Activated naive CD8-positive, alpha-beta T cell treated with anti-CD3 and anti-CD28 coated beads, Interleukin-2, amount 10 ng/mL, durations not matched to agents 7 days and 5 days (primary cell): Measurements from ENCODE around the gene MYO1B. TPM values are rescaled to one million over a fixed set of nuclear protein-coding genes. Genes with fewer than 3 reads are reported as not detected.
A peak's percentile ranks its signal among the peaks of the same experiment; 100 is the strongest.

Experiments used
- ATAC-seq: fragments of 150-1000 bp; cut with Tn5 transposase; one replicate; pipeline ENCODE4 v1.10.0; 2021; ENCODE audit warnings: low read depth, moderate library complexity
- POLR2A ChIA-PET: fragments of 350-600 bp; sonication (Branson Sonifier 250); formaldehyde crosslinking; loops from one replicate; lab custom pipeline; 2021; ENCODE audit warnings: antibody characterized with exemption; lab: Charles Lee
- DNase-seq: peaks from one replicate; pipeline ENCODE4 v3.0.0; 2021
- H3K27ac Mint-ChIP-seq: one replicate; pipeline ENCODE4 v1.8.0; 2022; ENCODE audit warnings: mild to moderate bottlenecking, mixed read lengths
- H3K27me3 Mint-ChIP-seq: one replicate; pipeline ENCODE4 v1.8.0; 2022; ENCODE audit warnings: mild to moderate bottlenecking, moderate library complexity, mixed read lengths
- H3K36me3 Mint-ChIP-seq: one replicate; pipeline ENCODE4 v1.8.0; 2021; ENCODE audit warnings: mild to moderate bottlenecking, mixed read lengths
- H3K4me1 Mint-ChIP-seq: one replicate; pipeline ENCODE4 v1.8.0; 2021; ENCODE audit warnings: mixed read lengths
- H3K4me3 Mint-ChIP-seq: one replicate; pipeline ENCODE4 v1.8.0; 2022; ENCODE audit warnings: mild to moderate bottlenecking, moderate library complexity, mixed read lengths
- H3K9me3 Mint-ChIP-seq: one replicate; pipeline ENCODE4 v1.8.0; 2021; ENCODE audit warnings: mixed read lengths
- total RNA-seq, 2 experiments: library from RNA; stranded (reverse); gene quantifications; one replicate each; pipeline ENCODE4 v1.2.3, GENCODE V29; 2021

MYO1B gene
- total RNA-seq, 2 experiments from 2014 or later = 3.2 to 3.9 TPM

DNA sequence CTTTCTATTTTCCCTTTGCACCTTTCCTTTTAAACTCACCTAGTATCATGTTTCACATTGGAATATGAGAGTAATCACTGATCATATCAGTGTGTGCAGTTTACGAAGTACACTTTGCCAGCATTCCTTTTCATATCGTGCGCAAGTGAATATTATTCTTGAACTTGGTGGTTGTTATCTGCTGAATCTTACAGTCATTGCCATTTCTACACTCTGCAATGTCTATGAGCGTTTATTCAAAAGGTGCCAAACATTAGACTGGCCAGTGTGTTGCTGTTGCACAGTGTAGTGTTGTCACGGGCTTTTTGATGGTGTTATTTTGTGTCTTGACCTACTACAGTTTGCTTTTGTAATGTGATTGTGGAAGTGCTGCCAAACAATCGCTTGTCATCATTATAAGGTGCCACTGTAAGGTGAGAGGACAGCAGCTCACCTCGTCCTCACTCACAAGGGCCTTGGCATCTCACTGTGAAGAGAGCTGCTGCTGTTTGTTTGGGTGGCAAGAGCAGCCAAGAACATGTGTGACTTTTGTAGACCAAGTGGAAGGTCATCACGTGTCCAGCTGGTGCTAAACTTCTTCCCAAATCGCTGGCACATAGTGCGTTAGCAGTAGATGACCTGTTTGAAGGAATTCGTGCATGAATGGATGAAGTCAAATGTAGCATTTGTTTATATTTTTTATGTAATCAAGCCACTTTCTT is 113.3 kb downstream of the MYO1B start:
- peaks cover 5% of the 10 kb centered on the region for H3K4me1 Mint-ChIP-seq
- POLR2A ChIA-PET = no interaction called here
- DNase-seq = no peak
- H3K4me3 Mint-ChIP-seq = no peak overlapping the region
- peaks cover 3% of the 10 kb centered on the region for H3K27me3 Mint-ChIP-seq
- H3K9me3 Mint-ChIP-seq = no peaks in the 10 kb centered on the region
- no peak overlapping the region for H3K27ac Mint-ChIP-seq
- ATAC-seq = no peak
- no peaks in the 10 kb centered on the region for H3K36me3 Mint-ChIP-seq

DNA sequence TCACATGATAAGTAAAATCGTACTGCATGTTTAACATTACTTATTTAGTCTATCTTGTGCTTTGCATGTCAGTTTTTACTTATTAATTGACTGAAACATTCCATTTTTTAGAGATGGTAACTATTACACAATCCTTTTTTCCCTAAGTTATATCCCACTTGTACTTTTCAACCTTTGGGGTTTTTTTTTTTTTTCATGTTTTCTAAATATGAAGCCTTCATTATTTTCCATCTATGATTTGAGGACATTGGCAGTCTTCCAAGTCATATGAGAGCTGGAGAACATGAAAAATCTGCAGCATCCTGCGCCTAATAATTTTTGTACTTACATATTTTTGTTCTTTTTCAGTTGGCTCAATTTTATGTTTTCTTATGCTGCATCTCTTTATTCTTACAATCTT is 113.9 kb downstream of the MYO1B start:
- peaks cover 7% of the 10 kb centered on the region for H3K4me1 Mint-ChIP-seq
- DNase-seq (no peak), ATAC-seq (no peak)
- no peaks in the 10 kb centered on the region for H3K36me3 Mint-ChIP-seq
- no peak overlapping the region for H3K4me3 Mint-ChIP-seq
- POLR2A ChIA-PET = no interaction called here
- H3K9me3 Mint-ChIP-seq = no peaks in the 10 kb centered on the region
- H3K27ac Mint-ChIP-seq = no peak overlapping the region
- peaks cover 3% of the 10 kb centered on the region for H3K27me3 Mint-ChIP-seq

DNA sequence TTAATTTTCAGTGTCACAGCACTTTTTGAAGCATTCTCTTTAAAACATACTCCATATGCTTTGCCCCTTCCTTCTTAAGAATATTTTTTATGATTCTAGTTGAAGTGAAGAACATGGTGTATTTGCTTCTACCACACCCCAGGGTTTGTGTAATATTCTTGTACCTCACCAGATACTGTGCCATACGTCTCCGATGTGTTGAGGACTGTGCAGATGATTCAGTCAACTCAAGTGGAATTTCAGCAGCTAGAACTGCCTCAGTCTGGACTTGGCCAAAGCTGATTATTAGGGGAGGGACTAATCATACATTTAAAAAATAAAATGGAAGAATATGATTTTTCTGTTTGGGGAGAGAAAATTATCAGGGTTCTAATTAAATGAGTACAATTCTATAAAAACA is 115.7 kb downstream of the MYO1B start:
- Mint-ChIP-seq H3K4me1 (peaks cover 5% of the 10 kb centered on the region), H3K27me3 (peaks cover 3% of the 10 kb centered on the region), H3K36me3 (peaks cover 3% of the 10 kb centered on the region), H3K9me3 (no peaks in the 10 kb centered on the region), H3K27ac (no peak overlapping the region), H3K4me3 (no peak overlapping the region)
- ATAC-seq (no peak), DNase-seq (no peak)
- POLR2A ChIA-PET = no interaction called here

DNA sequence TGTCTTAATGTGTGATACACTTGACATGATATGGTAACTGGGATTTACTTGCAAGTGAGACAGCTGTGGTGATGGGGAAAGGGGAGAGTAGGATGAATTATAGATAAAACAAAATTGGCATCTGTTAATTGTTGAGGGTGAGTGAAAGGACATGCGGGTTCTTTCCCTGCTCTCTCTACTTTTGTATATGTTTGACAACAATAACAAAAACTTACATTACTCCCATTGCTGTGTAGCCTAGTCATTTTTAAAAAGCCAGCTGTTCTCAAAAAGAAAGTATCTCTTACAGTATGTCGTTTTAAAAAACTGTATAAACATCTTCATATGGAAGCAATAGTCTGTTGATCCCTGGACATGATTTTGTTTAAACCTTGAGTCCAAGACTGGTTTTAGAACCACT is 117.6 kb downstream of the MYO1B start:
- no peak overlapping the region for H3K4me3 Mint-ChIP-seq
- peaks cover 3% of the 10 kb centered on the region for H3K36me3 Mint-ChIP-seq
- H3K9me3 Mint-ChIP-seq = no peaks in the 10 kb centered on the region
- no peak overlapping the region for H3K27ac Mint-ChIP-seq
- POLR2A ChIA-PET = no interaction called here
- peaks cover 3% of the 10 kb centered on the region for H3K27me3 Mint-ChIP-seq
- H3K4me1 Mint-ChIP-seq = peaks cover 5% of the 10 kb centered on the region
- DNase-seq (no peak), ATAC-seq (no peak)

DNA sequence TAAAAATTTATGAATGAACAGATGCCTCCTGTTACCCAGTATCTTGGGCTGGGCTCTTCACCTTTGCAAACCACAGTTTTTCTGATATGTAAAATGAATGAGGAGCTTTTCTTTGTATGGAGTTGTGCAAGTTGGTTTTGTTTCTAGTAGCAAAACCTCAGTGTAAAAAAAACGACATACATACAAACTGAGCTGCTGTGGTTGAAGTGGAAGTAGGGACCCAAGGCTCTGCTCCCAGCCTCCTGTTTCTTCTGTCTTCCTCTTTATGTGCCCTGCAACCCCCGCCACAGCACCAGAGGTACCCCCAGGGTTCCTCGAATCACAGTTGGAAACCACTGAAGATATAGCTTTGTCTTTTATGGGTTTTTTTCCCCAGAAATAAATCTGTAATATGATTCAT is 118.1 kb downstream of the MYO1B start:
- Mint-ChIP-seq H3K36me3 (peaks cover 3% of the 10 kb centered on the region), H3K4me3 (no peak overlapping the region), H3K9me3 (no peaks in the 10 kb centered on the region), H3K27me3 (peaks cover 3% of the 10 kb centered on the region), H3K27ac (no peak overlapping the region), H3K4me1 (peaks cover 5% of the 10 kb centered on the region)
- DNase-seq = no peak
- POLR2A ChIA-PET = no interaction called here
- peak; percentile 33 for ATAC-seq

DNA sequence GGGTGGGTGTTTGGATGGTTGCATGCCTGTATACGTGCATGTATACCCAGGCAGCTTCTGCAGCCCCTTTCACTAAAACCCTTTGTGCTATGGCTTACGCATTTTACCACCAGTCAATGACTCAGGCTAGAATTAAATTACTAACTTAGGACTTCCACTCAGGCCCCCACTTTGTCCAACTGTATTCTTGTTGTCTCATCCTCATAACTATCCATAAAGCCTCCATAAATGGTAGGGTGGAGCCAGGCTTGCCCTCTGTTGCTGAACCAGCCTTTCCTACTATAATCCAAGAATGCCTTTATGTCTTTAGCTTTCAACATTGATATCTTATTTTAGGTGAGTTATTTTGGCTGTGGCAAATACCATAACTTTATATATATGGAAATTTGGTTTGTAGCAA is 119.9 kb downstream of the MYO1B start:
- no peaks in the 10 kb centered on the region for H3K27me3 Mint-ChIP-seq
- H3K36me3 Mint-ChIP-seq = peaks cover 3% of the 10 kb centered on the region
- H3K4me3 Mint-ChIP-seq = no peak overlapping the region
- no peak overlapping the region for H3K27ac Mint-ChIP-seq
- H3K4me1 Mint-ChIP-seq = peaks cover 5% of the 10 kb centered on the region
- POLR2A ChIA-PET = no interaction called here
- DNase-seq = no peak
- H3K9me3 Mint-ChIP-seq = no peaks in the 10 kb centered on the region
- no peak for ATAC-seq

DNA sequence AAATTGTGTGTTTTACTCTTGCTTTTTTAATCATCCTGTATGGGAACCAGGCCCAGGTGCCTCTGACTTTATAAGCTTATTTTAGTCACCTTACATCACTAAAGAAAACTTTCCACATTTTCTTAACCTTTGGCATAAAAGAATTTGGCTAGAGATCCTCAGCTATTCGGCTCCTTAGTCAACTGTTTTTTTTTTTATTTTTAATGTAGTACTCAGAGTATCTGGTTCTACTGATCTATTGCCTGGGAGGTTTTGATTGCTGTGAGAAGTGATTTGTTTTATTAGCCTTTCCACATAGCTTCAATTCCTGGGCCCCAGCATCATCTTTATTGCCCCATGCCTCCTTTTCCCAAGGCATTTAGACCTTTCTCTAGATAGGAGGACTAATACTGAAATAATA is 121.0 kb downstream of the MYO1B start:
- ATAC-seq = no peak
- no peak for DNase-seq
- no peaks in the 10 kb centered on the region for H3K9me3 Mint-ChIP-seq
- POLR2A ChIA-PET = no interaction called here
- peaks cover 3% of the 10 kb centered on the region for H3K36me3 Mint-ChIP-seq
- H3K4me3 Mint-ChIP-seq = no peak overlapping the region
- H3K27me3 Mint-ChIP-seq = no peaks in the 10 kb centered on the region
- H3K27ac Mint-ChIP-seq = no peak overlapping the region
- peaks cover 5% of the 10 kb centered on the region for H3K4me1 Mint-ChIP-seq

DNA sequence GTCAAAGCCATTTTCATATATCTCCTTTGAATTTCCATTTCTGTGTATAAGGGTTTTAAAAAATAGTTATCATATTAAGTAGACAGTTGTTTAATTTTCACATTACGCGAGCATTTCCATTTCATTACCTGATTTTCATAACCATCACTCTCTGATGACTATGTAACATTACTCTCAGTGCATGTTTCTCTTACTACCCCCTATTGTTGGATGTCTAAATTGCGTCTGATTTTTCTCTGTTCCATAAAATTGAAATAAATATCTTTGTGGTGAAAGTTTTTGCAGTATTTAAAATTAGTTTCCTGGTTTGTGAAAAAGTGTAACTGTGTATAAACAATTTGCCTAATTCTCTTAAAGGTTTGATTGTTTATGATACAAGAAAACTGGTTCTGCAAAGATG is 123.8 kb downstream of the MYO1B start:
- POLR2A ChIA-PET = no interaction called here
- Mint-ChIP-seq H3K4me3 (no peak overlapping the region), H3K9me3 (no peaks in the 10 kb centered on the region), H3K27me3 (no peaks in the 10 kb centered on the region), H3K36me3 (peaks cover 3% of the 10 kb centered on the region), H3K4me1 (no peaks in the 10 kb centered on the region), H3K27ac (no peak overlapping the region)
- ATAC-seq (no peak), DNase-seq (no peak)

DNA sequence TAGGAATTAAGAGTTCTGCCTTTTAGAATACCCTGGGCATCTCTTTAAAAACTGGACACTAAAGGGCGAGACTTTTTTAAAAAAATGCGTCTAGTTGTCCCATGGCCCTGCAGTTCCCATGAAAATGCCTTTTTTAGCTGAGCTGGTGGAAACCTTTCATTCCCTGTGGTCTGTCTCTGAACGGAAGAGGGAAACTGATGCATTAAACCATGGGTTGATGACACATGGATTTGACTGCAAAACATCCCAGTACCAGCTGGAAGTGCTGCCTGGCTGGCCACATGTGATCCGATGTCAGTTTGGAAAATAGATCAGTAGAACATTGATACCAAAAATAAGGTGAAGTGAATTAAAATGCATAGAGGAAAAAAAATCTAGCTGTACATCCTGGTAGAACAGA is 129.2 kb downstream of the MYO1B start:
- POLR2A ChIA-PET = interaction anchor here (0.5 kb wide), 1 partner anchor 191 kb away, joined by 3 read pairs; no protein-coding TSS in a partner anchor
- Mint-ChIP-seq H3K27me3 (no peaks in the 10 kb centered on the region), H3K4me3 (no peak overlapping the region), H3K4me1 (peaks cover 6% of the 10 kb centered on the region), H3K27ac (no peak overlapping the region), H3K9me3 (no peaks in the 10 kb centered on the region), H3K36me3 (no peaks in the 10 kb centered on the region)
- no peak for ATAC-seq
- no peak for DNase-seq

DNA sequence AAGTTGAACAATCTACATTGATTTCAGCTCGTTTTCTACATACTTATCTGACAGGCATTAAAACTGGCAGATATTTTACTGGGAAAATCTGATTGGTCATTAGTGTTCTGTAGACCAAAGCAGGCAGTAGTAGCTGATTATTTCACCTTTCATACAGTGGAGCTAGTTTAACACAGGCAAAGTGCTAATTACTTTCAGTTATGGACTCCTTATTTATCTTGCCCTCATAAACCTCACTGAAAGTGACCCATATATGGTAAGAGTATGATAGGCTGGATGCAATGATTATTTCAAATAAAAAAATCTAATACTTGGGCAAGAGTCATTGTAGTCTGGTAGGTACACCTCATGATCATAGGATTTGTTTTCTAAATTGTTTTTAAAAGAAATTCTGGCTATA is 129.7 kb downstream of the MYO1B start:
- H3K27ac Mint-ChIP-seq = no peak overlapping the region
- no peak overlapping the region for H3K4me3 Mint-ChIP-seq
- peaks cover 6% of the 10 kb centered on the region for H3K4me1 Mint-ChIP-seq
- H3K36me3 Mint-ChIP-seq = no peaks in the 10 kb centered on the region
- POLR2A ChIA-PET = interaction anchor here (0.5 kb wide), 1 partner anchor 191 kb away, joined by 3 read pairs; no protein-coding TSS in a partner anchor
- no peaks in the 10 kb centered on the region for H3K27me3 Mint-ChIP-seq
- ATAC-seq (no peak), DNase-seq (no peak)
- H3K9me3 Mint-ChIP-seq = no peaks in the 10 kb centered on the region

DNA sequence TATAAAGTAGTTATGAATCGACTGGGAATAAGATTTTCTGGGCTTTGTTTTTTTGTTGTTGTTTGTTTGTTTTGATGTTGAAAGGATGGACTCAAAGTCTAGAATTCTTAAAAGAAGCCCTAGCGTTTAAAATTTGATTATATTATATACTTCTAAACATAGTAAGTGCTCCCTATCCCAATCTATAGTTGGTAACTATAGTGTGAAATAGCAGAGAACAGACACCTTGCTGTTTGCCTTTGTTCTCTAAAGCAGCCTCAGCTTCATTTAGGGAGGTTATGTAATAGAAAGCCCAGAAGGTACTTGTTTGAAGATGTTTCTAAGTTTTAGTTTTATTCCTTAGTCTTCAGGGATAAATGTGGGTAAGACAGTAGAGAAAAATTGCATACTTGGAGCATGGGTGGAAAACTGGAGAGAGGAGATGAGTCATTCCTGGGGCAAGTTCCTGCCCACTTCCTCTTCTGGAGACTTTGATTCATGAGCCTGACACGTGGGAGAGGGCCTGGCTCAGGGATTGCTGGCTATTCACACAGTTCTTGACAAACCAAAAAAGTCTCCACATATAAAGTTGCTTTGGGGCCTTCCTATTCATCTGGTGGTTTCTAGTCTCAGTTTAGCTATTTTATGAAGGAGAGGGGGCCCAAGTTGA is 131.9 kb downstream of the MYO1B start:
- H3K9me3 Mint-ChIP-seq = no peaks in the 10 kb centered on the region
- ATAC-seq = no peak
- POLR2A ChIA-PET = no interaction called here
- no peak overlapping the region for H3K4me3 Mint-ChIP-seq
- H3K4me1 Mint-ChIP-seq = peaks cover 6% of the 10 kb centered on the region
- DNase-seq = no peak
- H3K36me3 Mint-ChIP-seq = no peaks in the 10 kb centered on the region
- no peak overlapping the region for H3K27ac Mint-ChIP-seq
- H3K27me3 Mint-ChIP-seq = no peaks in the 10 kb centered on the region

DNA sequence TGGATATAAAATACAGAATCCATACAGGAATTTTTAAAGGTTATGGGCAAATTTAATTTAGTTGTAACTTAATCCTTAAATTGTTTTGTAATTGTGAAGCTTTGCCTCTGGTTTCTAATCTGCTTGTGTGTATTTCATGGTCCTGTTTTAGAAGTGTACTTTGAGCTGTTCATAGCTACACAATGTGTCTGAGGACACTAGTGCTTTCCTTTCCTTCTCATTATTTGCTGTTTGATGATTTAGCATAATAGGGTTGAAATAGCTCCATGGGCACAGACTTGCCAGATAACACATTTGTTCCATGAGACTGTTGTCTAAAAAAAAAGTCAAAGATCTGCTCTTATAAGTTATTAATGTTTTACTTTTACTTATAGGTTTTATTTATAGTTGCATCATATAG is 134.2 kb downstream of the MYO1B start:
- no peak overlapping the region for H3K27ac Mint-ChIP-seq
- peaks cover 6% of the 10 kb centered on the region for H3K4me1 Mint-ChIP-seq
- H3K9me3 Mint-ChIP-seq = no peaks in the 10 kb centered on the region
- POLR2A ChIA-PET = no interaction called here
- DNase-seq (no peak), ATAC-seq (no peak)
- no peaks in the 10 kb centered on the region for H3K27me3 Mint-ChIP-seq
- no peak overlapping the region for H3K4me3 Mint-ChIP-seq
- H3K36me3 Mint-ChIP-seq = no peaks in the 10 kb centered on the region

DNA sequence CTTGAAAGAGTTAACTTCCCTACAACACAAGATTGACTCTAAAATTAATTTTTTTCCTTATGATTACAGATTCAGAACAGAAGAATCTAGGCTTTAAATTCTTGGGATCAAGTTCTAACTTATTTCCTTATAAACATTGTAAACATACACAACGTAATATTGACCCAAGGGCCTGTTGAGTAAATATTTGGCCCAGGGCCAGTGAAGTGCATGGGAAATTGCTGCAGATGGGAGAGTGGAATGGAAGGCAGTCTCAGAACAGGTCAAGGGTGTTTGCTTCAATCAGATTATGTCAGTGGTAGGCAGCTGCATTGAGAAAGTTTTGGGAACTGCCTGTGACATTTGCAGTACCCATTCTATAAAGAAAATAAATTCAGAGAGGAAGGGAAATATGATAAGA is 137.6 kb downstream of the MYO1B start:
- ATAC-seq = no peak
- POLR2A ChIA-PET = no interaction called here
- H3K36me3 Mint-ChIP-seq = no peaks in the 10 kb centered on the region

DNA sequence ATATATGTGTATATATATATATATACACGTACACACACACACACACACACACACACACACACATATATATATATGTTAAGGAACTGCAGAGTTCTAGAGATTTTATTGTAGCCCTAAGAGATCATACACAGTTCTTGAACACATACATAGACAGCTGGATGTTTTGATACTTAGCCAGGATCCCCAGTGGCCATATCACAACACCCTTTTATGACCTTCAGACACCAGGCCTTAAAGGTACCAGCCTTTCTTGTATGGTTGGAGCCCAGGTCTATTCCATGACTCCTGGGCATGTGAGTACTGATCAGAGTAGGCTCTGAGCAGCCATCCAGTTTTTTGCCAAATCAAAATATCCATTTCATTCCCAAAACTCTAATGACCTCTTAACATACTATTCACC is 138.3 kb downstream of the MYO1B start:
- Mint-ChIP-seq H3K9me3 (no peaks in the 10 kb centered on the region), H3K27ac (no peak overlapping the region), H3K27me3 (no peaks in the 10 kb centered on the region), H3K4me3 (no peak overlapping the region), H3K36me3 (no peaks in the 10 kb centered on the region), H3K4me1 (peaks cover 2% of the 10 kb centered on the region)
- ATAC-seq (no peak), DNase-seq (no peak)
- POLR2A ChIA-PET = no interaction called here

More for the DNA sequence above, 137.6 kb downstream of the MYO1B start:
- no peak overlapping the region for H3K27ac Mint-ChIP-seq
- H3K4me1 Mint-ChIP-seq = peaks cover 2% of the 10 kb centered on the region
- no peak for DNase-seq
- H3K27me3 Mint-ChIP-seq = no peaks in the 10 kb centered on the region
- no peaks in the 10 kb centered on the region for H3K9me3 Mint-ChIP-seq
- H3K4me3 Mint-ChIP-seq = no peak overlapping the region
